Thyroid gland (tissue), 4 donors: ENCODE results near the gene FAM169A.

Experiments
- CTCF ChIP-seq, 6 experiments: fragments of 200-600 bp in 3 of 6; fragments of 450-650 bp in 3 of 6; sonication (generic) in 3 of 6; IDR thresholded peaks; one replicate each; pipeline ENCODE4 v1.5.1; 2016 to 2019; ENCODE audit warnings: antibody characterized with exemption in 6 of 6, mild to moderate bottlenecking in 2 of 6, inconsistent platforms in 1 of 6, moderate library complexity in 1 of 6
- POLR2A ChIP-seq, 2 donors: fragments of 450-650 bp; IDR thresholded peaks; one replicate each; pipeline ENCODE4 v1.6.1; 2017; ENCODE audit warnings: antibody characterized with exemption in 2 of 2, mild to moderate bottlenecking in 2 of 2, moderate library complexity in 1 of 2

- TF ChIP-seq CTCF (IDR thresholded peaks at IDR 0.05) (no peak), POLR2A (IDR thresholded peaks at IDR 0.05) (no peak)
These were observed 29.7 kb upstream of the FAM169A start for GRCh38 chr5:74895906-74896305.
